ENCODE measurements around the gene PCDH19.

The PCDH19 gene

GRCh38 chrX:100289066-100289558, 121.0 kb downstream of the PCDH19 start:
- no peak for DNase-seq

DNA sequence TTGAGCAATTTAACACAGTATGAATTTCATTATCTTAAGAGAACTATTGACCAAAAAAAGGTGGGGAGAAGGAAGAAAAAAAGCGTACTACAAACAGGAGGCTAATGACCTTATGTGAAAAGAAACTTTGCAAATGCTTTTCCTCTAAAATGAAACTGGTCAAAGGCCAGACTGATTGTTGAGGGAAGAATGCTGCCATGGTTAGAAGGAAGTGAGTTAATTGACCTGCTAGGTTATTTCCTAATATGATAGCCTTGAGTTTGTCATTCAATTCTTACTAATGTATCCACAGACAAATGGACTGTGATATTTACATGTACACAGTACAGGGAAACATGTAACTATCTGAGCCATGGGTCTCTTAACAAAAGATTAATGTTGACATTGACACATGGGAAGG, 132.8 kb downstream of the PCDH19 start:
- DNase-seq = no peak

DNA sequence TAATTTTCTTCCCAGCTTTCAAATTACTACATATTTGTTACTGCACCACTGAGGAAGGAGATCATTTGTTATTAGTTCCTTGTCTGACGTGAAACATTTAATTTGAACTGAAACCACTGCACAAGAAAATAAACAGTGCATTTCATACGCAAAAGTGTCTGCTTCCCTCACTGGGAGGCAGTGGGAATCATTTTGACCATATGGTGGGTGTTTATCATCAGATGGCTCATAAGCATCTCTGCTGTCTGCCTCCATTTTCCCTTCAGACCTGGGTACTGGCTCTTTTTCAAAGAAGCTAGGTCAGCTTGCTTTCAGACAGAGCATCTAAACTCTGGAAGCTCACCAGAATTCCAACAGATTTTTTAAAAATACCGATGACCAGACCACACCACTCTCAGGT, 135.2 kb downstream of the PCDH19 start:
- no peak for DNase-seq

- no peak for DNase-seq
Measured at GRCh38 chrX:100265179-100265578, 144.9 kb downstream of the PCDH19 start.

GRCh38 chrX:100264200-100264599, 145.9 kb downstream of the PCDH19 start:
- DNase-seq = no peak

DNA sequence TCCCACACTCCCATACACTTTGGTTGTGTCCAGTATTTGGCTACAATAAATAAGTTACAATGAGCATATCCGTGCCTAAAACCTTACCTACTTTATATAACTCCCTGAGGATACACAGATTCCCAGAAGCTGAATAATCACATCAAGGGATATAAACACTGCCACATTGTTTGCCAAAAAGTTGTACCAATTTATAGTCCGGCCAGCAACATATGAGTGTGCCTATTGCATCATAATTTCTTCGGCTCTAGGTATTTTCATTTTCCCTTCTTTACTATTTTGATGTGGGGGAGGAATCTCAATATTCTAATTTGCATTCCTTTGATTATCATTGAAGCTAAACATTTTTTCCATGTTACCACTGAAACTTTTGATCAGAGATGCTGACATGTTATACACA, 146.4 kb downstream of the PCDH19 start:
- no peak for DNase-seq

GRCh38 chrX:100248885-100249493, 161.1 kb downstream of the PCDH19 start:
- no peak for DNase-seq

GRCh38 chrX:100247826-100248225, 162.2 kb downstream of the PCDH19 start:
- no peak for DNase-seq

GRCh38 chrX:100244681-100245080, 165.4 kb downstream of the PCDH19 start:
- no peak for DNase-seq
